ENCODE data around the gene UBC.

Gene UBC

DNA sequence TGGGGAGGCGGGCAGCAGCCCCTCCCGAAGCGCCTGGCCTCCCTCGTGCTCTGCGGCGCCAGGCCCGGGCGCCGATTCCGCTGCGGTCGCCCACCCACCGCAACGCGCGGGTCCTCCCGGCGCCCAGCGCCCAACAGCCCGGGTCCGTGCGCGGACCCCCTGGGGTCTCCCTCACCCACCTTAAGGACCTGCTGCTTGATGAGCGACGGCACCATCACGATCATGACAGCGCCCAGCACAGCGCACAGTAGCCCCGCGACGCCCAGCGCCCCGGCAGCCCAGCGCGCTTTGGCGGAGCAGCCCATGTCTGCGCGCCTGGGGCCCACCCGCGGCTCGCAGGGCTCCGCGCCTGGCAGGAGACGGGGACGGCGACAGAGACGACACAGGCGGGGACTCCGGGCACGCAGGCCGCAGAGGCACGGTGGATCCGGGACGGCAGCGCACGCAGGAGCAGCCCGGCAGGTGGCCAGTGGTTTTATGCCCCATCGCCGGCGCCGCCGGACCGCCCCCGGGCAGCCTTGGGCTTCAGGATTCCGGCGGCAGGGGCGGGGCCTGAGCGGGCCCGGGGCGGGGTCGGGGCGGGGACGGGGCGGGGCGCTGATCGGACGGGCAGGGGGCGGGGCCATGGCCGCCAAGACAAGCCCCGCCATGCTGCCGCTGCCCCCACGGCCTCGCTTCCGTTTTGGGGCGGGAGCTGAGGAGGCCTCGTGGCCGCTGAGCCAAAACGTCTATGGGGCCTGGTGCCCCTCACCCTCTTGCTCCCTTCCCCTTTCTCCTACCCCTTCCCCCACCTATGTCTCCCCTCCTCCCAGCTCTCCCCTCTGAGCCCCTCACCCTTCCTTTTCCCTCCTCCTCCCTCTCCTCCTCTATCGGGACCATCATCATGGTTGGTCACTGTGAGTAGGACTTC, 50.8 kb downstream of the UBC start, which contains the start of gene SCARB1:
TSS of gene SCARB1 (minus strand) at position 449 of the 910 bp plus-strand sequence. CDS start at position 305, 144 bp downstream.
- DNase-seq: peak; percentile 32

DNA sequence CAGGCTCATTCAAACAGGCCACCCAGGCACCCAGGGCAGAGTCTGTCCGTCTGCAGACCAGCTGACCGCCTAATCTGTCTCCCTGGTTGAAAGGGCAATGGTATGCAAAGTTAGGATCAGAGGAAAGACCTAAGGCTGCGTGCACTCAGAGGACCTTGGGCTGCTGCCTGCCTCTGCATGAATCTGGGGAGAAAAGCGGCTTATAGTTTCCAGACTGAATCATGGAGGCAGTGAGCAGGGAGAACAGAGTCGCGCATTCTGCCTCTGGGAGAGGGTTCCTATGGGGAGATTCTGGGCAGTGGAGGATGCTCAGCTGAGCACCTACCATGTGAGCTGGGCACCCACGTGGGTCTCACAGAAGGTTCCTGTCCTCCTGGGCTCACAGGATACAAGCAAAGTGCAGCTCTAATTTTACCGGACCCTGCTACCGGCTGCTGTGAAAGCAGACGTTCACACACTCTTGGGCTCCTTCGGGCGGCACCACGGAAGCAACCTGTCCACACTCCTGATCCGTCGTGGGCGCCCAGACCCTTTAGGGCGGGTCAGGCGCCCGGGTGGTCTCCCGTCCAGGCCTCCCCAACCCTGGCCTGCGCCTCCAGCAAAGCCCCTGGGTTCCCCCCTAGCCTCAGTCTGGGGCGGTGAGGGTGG, 51.6 kb downstream of the UBC start:
- DNase-seq: no peak

DNA sequence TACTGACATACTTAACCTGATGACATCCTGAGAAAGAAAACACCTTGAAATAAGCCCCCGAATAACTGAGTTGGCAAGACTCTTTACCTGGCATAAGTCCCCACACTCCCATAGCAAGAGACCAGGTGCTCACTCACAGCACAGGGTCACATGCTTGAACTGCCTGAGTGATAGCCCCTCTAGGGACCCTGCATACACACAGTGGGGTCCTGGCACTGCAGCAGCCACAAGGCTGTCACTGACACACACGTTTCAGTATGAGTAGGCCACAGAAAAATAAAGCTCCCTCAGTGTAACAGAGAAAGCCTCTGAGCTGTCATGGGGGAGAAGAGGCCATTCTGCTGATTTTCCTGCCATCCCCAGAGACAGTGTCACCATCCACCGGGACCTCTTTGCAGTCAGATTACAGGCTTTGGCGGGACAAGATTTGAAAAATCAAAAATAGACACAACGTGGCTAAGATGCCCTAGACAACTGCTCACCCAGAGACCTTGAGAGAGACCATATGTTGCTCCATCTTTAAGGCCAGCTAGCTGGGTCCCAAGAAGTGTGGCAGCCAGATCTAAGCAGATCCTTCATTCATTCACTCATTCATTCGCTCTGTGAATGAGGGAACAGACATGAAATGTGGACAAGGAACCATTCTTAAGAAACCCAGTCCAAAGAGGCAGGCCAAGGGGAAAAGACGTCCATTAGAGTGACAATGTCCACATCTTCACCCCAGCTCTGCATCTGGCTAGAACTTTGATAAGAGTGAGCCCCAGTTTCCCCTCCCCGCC, 52.4 kb downstream of the UBC start:
- no peak for DNase-seq

Data from NCI-H1436 treated with DMSO at 0.1 percent for 48 hours (cell line).